HL-60 (cell line): Measurements from ENCODE around the gene GRAMD4.

Experiments used
- DNase-seq, 2 experiments: peaks; one replicate each; pipeline ENCODE4 v3.0.0-alpha.2; 2010 to 2020; ENCODE audit warnings: low read depth in 1 of 2, low spot score in 1 of 2
- H3K27ac ChIP-seq: fragments of 250-450 bp; sonication (Bioruptor Pico); replicated peaks from 2 replicates; pipeline ENCODE4 v1.5.1; 2020; ENCODE audit warnings: mild to moderate bottlenecking, moderate library complexity
- H3K27me3 ChIP-seq: fragments of 250-450 bp; sonication (Bioruptor Pico); 2 replicates; pipeline ENCODE4 v1.5.1; 2021; ENCODE audit warnings: mild to moderate bottlenecking, moderate library complexity; ENCODE audit not compliant: insufficient read depth, poor library complexity, severe bottlenecking
- H3K4me3 ChIP-seq: replicated peaks from 2 replicates; pipeline ENCODE4 v1.5.1; 2011; ENCODE audit warnings: mild to moderate bottlenecking, control low read depth, low read length; ENCODE audit not compliant: insufficient read depth
- CTCF ChIP-seq: IDR thresholded peaks from one replicate; pipeline ENCODE4 v1.5.1; 2011; ENCODE audit warnings: low read length, control low read depth, inconsistent platforms; ENCODE audit not compliant: insufficient read depth
- GABPA ChIP-seq: IDR thresholded peaks from 2 replicates; pipeline ENCODE4 v1.6.1; 2012; ENCODE audit warnings: low read depth
- POLR2AphosphoS5 ChIP-seq: IDR thresholded peaks from 2 replicates; pipeline ENCODE4 v1.6.1; 2012; ENCODE audit warnings: low read depth
- REST ChIP-seq: IDR thresholded peaks from 2 replicates; pipeline ENCODE4 v1.6.1; 2012; ENCODE audit warnings: low read depth; ENCODE audit not compliant: insufficient replicate concordance
- SPI1 ChIP-seq: IDR thresholded peaks from 2 replicates; pipeline ENCODE4 v1.6.1; 2012; ENCODE audit warnings: low read depth, mild to moderate bottlenecking, borderline replicate concordance

The GRAMD4 gene

DNA sequence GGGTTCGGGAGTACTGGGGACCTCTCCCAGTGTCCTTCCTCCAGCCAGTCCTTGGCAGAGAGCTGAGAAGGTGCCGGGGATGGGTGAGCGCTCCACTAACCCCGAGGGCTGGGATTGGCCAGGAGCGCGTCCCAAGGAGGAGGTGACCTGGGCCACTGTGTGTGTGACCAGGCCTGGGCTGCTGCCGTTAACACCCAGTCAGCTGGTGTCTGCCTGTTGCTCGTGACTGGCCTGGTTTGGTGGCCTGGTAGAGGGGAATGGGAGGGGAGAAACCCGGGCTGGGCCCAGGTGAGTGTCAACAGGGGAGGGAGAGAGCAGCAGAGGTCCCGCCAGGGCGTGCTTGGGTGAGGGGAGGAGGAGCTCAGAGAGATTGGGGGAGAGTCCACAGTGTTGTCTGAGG, 29.9 kb upstream of the GRAMD4 start:
- no peak for DNase-seq
- 0 out of 2 replicates have a peak, but pooled peaks have one; percentile 26 for TF ChIP-seq POLR2AphosphoS5
- no peak for TF ChIP-seq SPI1
- no peak for TF ChIP-seq CTCF
- no peak for TF ChIP-seq REST
- no peak for TF ChIP-seq GABPA
- no peak overlapping the region for H3K4me3 ChIP-seq
- H3K27me3 ChIP-seq = no peaks in the 10 kb centered on the region
- H3K27ac ChIP-seq = peak overlapping the region; percentile 24

GRCh38 chr22:46591930-46592329, 28.3 kb upstream of the GRAMD4 start:
- no peak for DNase-seq
- no peaks in the 10 kb centered on the region for H3K27me3 ChIP-seq
- no peak for TF ChIP-seq POLR2AphosphoS5
- H3K27ac ChIP-seq = peak overlapping the region; percentile 90
- no peak overlapping the region for H3K4me3 ChIP-seq

DNA sequence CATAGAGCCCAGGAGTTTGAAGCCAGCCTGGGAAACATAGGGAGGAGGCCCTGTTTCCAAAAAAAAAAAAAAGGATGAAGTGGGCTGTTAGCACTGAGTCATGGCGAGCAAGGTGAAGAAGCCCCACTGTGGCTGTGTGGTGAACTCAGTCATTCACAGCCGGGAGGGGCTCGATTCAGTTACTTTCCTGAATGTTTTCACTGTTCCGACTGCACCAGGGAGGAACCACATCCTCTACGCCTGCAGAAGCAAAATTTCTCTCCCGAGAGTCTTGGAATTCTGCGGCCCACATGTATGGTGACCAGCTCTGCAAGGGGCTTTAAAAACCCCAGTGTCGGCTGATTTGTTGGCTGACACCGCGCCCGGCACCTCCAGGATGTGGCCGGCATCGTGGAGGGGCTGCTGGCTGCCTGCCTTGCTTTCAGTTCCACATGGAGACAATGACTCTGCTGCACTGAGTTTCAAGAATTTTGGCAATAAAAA, 27.8 kb upstream of the GRAMD4 start:
- peak overlapping the region; percentile 90 for H3K27ac ChIP-seq
- TF ChIP-seq GABPA (no peak), POLR2AphosphoS5 (no peak; the same call in 1 of the 2 replicates)
- H3K4me3 ChIP-seq = no peak overlapping the region
- H3K27me3 ChIP-seq = no peaks in the 10 kb centered on the region
- no peak for DNase-seq

- peak; percentile 79 to 94 for DNase-seq
- Histone ChIP-seq H3K27me3 (no peaks in the 10 kb centered on the region), H3K27ac (peak overlapping the region; percentile 90), H3K4me3 (peak overlapping the region; percentile 28; the same call in 1 of the 2 replicates)
- TF ChIP-seq REST (peak; percentile 51), GABPA (peak; percentile 48; the same call in 1 of the 2 replicates), CTCF (no peak), SPI1 (peak; percentile 92), POLR2AphosphoS5 (peak; percentile 93; the same call in 1 of the 2 replicates)
Measured at GRCh38 chr22:46593211-46593681, 26.9 kb upstream of the GRAMD4 start.
